ENCODE measurements around the gene CLPTM1. TPM values are rescaled to one million over a fixed set of nuclear protein-coding genes. Genes with fewer than 3 reads are reported as not detected.
"Not testable (repeated sequence)": the region's sequence is repeated elsewhere in the genome, so short reads cannot be mapped to it uniquely, and the experiment has no call there.

Gene CLPTM1
- total and polyA plus RNA-seq, 2 donors (not counting 3 experiments of a cell fraction or from before 2014, with no cell fraction given) = 108 to 176 TPM

GRCh38 chr19:44968670-44969069 lies 13.5 kb downstream of the CLPTM1 start:
- no peak overlapping the region for H3K27ac ChIP-seq (ENCODE audit: insufficient read depth, low read depth, low read length)
- H4K20me1 ChIP-seq (replicated peaks; ENCODE audit: control insufficient read depth, extremely low read depth, insufficient read depth, low read length) = no peaks in the 10 kb centered on the region
- DNase-seq (ENCODE audit: low read depth, low spot score) (no peak), FAIRE-seq (no peak)
- H3K4me1 ChIP-seq (ENCODE audit: control insufficient read depth, extremely low read depth, insufficient read depth, low read length) = no peaks in the 10 kb centered on the region
- POLR2A ChIA-PET = no interaction called here
- CTCF ChIA-PET = interaction anchor here (1.2 kb wide), 1 partner anchor 91 kb away, joined by 3 read pairs; no protein-coding TSS in a partner anchor
- H3K4me3 ChIP-seq (replicated peaks in 1 of 3; ENCODE audit: insufficient read depth in 1 of 3, low read depth in 1 of 3, low read length in 3 of 3) = no peak overlapping the region
- intact Hi-C loops (cut with micrococcal nuclease) = no loop called here
- H3K9me3 ChIP-seq (replicated peaks; ENCODE audit: control insufficient read depth, insufficient read depth, low read length) = no peaks in the 10 kb centered on the region
- dilution Hi-C loops (cut with MboI; ENCODE audit: extremely low pct_ligation_motif_present, low sequenced_read_pairs) = no loop called here
- H3K79me2 ChIP-seq (ENCODE audit: control insufficient read depth, insufficient read depth, low read length) = no peaks in the 10 kb centered on the region
- H3K27me3 ChIP-seq (ENCODE audit: control insufficient read depth in 2 of 2, insufficient read depth in 2 of 2, low read length in 2 of 2) = no peaks in the 10 kb centered on the region
- H3K4me2 ChIP-seq (ENCODE audit: insufficient read depth, low read length) = no peak overlapping the region
- H3K9me1 ChIP-seq (replicated peaks; ENCODE audit: control insufficient read depth, extremely low read depth, insufficient read depth, low read length) = no peaks in the 10 kb centered on the region
- no TSS peak for BruUV-seq (replicated peaks)
- TF ChIP-seq EZH2 (IDR thresholded peaks at IDR 0.05; ENCODE audit: borderline replicate concordance, low read depth, low read length, severe bottlenecking) (no peak), JUN (IDR thresholded peaks at IDR 0.05; ENCODE audit: borderline replicate concordance, insufficient read depth, insufficient read length, low read depth) (no peak)
- H3K9ac ChIP-seq (replicated peaks; ENCODE audit: extremely low read depth, insufficient read depth, low read length) = no peak overlapping the region
- peaks cover 8 to 23% of the 10 kb centered on the region in 2 experiments for H3K36me3 ChIP-seq (ENCODE audit: control insufficient read depth in 2 of 2, extremely low read depth in 1 of 2, insufficient read depth in 2 of 2, low read length in 2 of 2)
- H2AFZ ChIP-seq (ENCODE audit: low read depth, low read length) = no peak overlapping the region

GRCh38 chr19:44969437-44969836 lies 14.3 kb downstream of the CLPTM1 start:
- no TSS peak for BruUV-seq (replicated peaks)
- no peaks in the 10 kb centered on the region for H4K20me1 ChIP-seq (replicated peaks; ENCODE audit: control insufficient read depth, extremely low read depth, insufficient read depth, low read length)
- H3K4me2 ChIP-seq (ENCODE audit: insufficient read depth, low read length) = no peak overlapping the region
- DNase-seq (ENCODE audit: low read depth, low spot score) (no peak), FAIRE-seq (no peak)
- POLR2A ChIA-PET = no interaction called here
- intact Hi-C loops (cut with micrococcal nuclease) = no loop called here
- TF ChIP-seq MAX (IDR thresholded peaks at IDR 0.05; ENCODE audit: insufficient read depth, insufficient read length) (no peak), GATA2 (IDR thresholded peaks at IDR 0.05; ENCODE audit: insufficient read depth, insufficient read length, low read depth, low read length) (no peak), JUN (IDR thresholded peaks at IDR 0.05; ENCODE audit: borderline replicate concordance, insufficient read depth, insufficient read length, low read depth) (no peak)
- no peaks in the 10 kb centered on the region for H3K79me2 ChIP-seq (ENCODE audit: control insufficient read depth, insufficient read depth, low read length)
- H2AFZ ChIP-seq (ENCODE audit: low read depth, low read length) = no peak overlapping the region
- CTCF ChIA-PET = interaction anchor here (1.2 kb wide), 1 partner anchor 90 kb away, joined by 3 read pairs; no protein-coding TSS in a partner anchor
- H3K27me3 ChIP-seq (ENCODE audit: control insufficient read depth in 2 of 2, insufficient read depth in 2 of 2, low read length in 2 of 2) = no peaks in the 10 kb centered on the region
- H3K4me3 ChIP-seq (replicated peaks in 1 of 3; ENCODE audit: insufficient read depth in 1 of 3, low read depth in 1 of 3, low read length in 3 of 3) = no peak overlapping the region
- no peaks in the 10 kb centered on the region for H3K4me1 ChIP-seq (ENCODE audit: control insufficient read depth, extremely low read depth, insufficient read depth, low read length)
- peaks cover 8 to 23% of the 10 kb centered on the region in 2 experiments for H3K36me3 ChIP-seq (ENCODE audit: control insufficient read depth in 2 of 2, extremely low read depth in 1 of 2, insufficient read depth in 2 of 2, low read length in 2 of 2)
- H3K9ac ChIP-seq (replicated peaks; ENCODE audit: extremely low read depth, insufficient read depth, low read length) = no peak overlapping the region
- no peak overlapping the region for H3K27ac ChIP-seq (ENCODE audit: insufficient read depth, low read depth, low read length)
- no peaks in the 10 kb centered on the region for H3K9me1 ChIP-seq (replicated peaks; ENCODE audit: control insufficient read depth, extremely low read depth, insufficient read depth, low read length)
- dilution Hi-C loops (cut with MboI; ENCODE audit: extremely low pct_ligation_motif_present, low sequenced_read_pairs) = no loop called here
- no peaks in the 10 kb centered on the region for H3K9me3 ChIP-seq (replicated peaks; ENCODE audit: control insufficient read depth, insufficient read depth, low read length)

- H3K4me2 ChIP-seq (ENCODE audit: insufficient read depth, low read length); H2AFZ ChIP-seq (ENCODE audit: low read depth, low read length); H4K20me1 ChIP-seq (replicated peaks; ENCODE audit: control insufficient read depth, extremely low read depth, insufficient read depth, low read length); dilution Hi-C loops (cut with MboI; ENCODE audit: extremely low pct_ligation_motif_present, low sequenced_read_pairs); intact Hi-C loops (cut with micrococcal nuclease); DNase-seq (ENCODE audit: low read depth, low spot score); H3K4me1 ChIP-seq (ENCODE audit: control insufficient read depth, extremely low read depth, insufficient read depth, low read length); H3K27ac ChIP-seq (ENCODE audit: insufficient read depth, low read depth, low read length); H3K9me1 ChIP-seq (replicated peaks; ENCODE audit: control insufficient read depth, extremely low read depth, insufficient read depth, low read length); FAIRE-seq; H3K79me2 ChIP-seq (ENCODE audit: control insufficient read depth, insufficient read depth, low read length); H3K27me3 ChIP-seq (ENCODE audit: control insufficient read depth in 2 of 2, insufficient read depth in 2 of 2, low read length in 2 of 2); BruUV-seq (replicated peaks); H3K9ac ChIP-seq (replicated peaks; ENCODE audit: extremely low read depth, insufficient read depth, low read length); POLR2A ChIA-PET; H3K9me3 ChIP-seq (replicated peaks; ENCODE audit: control insufficient read depth, insufficient read depth, low read length); H3K4me3 ChIP-seq (replicated peaks in 1 of 3; ENCODE audit: insufficient read depth in 1 of 3, low read depth in 1 of 3, low read length in 3 of 3): not testable (repeated sequence)
- CTCF ChIA-PET = interaction anchor here (1.2 to 1.3 kb wide), 2 partner anchors 10 to 20 kb away, joined by 3 to 4 read pairs; no protein-coding TSS in a partner anchor
- H3K36me3 ChIP-seq (ENCODE audit: control insufficient read depth in 2 of 2, extremely low read depth in 1 of 2, insufficient read depth in 2 of 2, low read length in 2 of 2) = peaks cover 7 to 32% of the 10 kb centered on the region in 2 experiments
Measured at GRCh38 chr19:44971451-44971850, 16.3 kb downstream of the CLPTM1 start.

Measured in endothelial cell of umbilical vein (primary cell).